Measurements from ENCODE around the gene YY1. TPM values are rescaled to one million over a fixed set of nuclear protein-coding genes. Genes with fewer than 3 reads are reported as not detected.
"Not testable (repeated sequence)": the region's sequence is repeated elsewhere in the genome, so short reads cannot be mapped to it uniquely, and the experiment has no call there.

Gene YY1
- total RNA-seq, 1 donor from 2014 or later: 43.0 TPM

GRCh38 chr14:100279133-100279532, 40.2 kb downstream of the YY1 start:
- Histone ChIP-seq H3K4me3 (no peak overlapping the region), H3K27me3 (no peaks in the 10 kb centered on the region), H3K9me3 (no peaks in the 10 kb centered on the region), H3K27ac (no peak overlapping the region), H3K36me3 (peaks cover 0 to 15% of the 10 kb centered on the region in 2 donors), H3K4me1 (peaks cover 19% of the 10 kb centered on the region)
- intact Hi-C loops (cut with DNase I): no loop called here
- TF ChIP-seq CTCF (IDR thresholded peaks at IDR 0.05) (no peak), POLR2AphosphoS5 (IDR thresholded peaks at IDR 0.05; ENCODE audit: insufficient read depth in 1 of 2, low read depth in 1 of 2) (no peak), POLR2A (IDR thresholded peaks at IDR 0.05) (no peak)
- no peak for DNase-seq (ENCODE audit: extremely low spot score in 2 of 2)

GRCh38 chr14:100279563-100279962, 40.6 kb downstream of the YY1 start:
- Histone ChIP-seq H3K9me3 (no peaks in the 10 kb centered on the region), H3K4me3 (no peak overlapping the region), H3K36me3 (peaks cover 0 to 15% of the 10 kb centered on the region in 2 donors), H3K27ac (no peak overlapping the region), H3K27me3 (no peaks in the 10 kb centered on the region), H3K4me1 (peaks cover 22% of the 10 kb centered on the region)
- TF ChIP-seq CTCF (IDR thresholded peaks at IDR 0.05) (no peak), POLR2A (IDR thresholded peaks at IDR 0.05) (no peak), POLR2AphosphoS5 (IDR thresholded peaks at IDR 0.05; ENCODE audit: insufficient read depth in 1 of 2, low read depth in 1 of 2) (no peak)
- intact Hi-C loops (cut with DNase I): no loop called here
- no peak for DNase-seq (ENCODE audit: extremely low spot score in 2 of 2)

- Histone ChIP-seq H3K4me3 (no peak overlapping the region), H3K4me1 (peaks cover 38% of the 10 kb centered on the region), H3K36me3 (peaks cover 0 to 11% of the 10 kb centered on the region in 2 donors), H3K27me3 (no peaks in the 10 kb centered on the region), H3K9me3 (no peaks in the 10 kb centered on the region), H3K27ac (no peak overlapping the region)
- intact Hi-C loops (cut with DNase I): no loop called here
- no peak for DNase-seq (ENCODE audit: extremely low spot score in 2 of 2)
- TF ChIP-seq CTCF (IDR thresholded peaks at IDR 0.05): no peak
- TF ChIP-seq POLR2AphosphoS5 (IDR thresholded peaks at IDR 0.05; ENCODE audit: insufficient read depth in 1 of 2, low read depth in 1 of 2): no peak
- TF ChIP-seq POLR2A (IDR thresholded peaks at IDR 0.05): no peak
Measured at GRCh38 chr14:100281286-100282082, 42.5 kb downstream of the YY1 start.

GRCh38 chr14:100282083-100282350, 43.1 kb downstream of the YY1 start:
- H3K9me3 ChIP-seq: no peaks in the 10 kb centered on the region
- no peaks in the 10 kb centered on the region for H3K27me3 ChIP-seq
- peaks cover 40% of the 10 kb centered on the region for H3K4me1 ChIP-seq
- H3K27ac ChIP-seq: no peak overlapping the region
- DNase-seq (ENCODE audit: extremely low spot score in 2 of 2): no peak
- H3K4me3 ChIP-seq: no peak overlapping the region
- peaks cover 0 to 6% of the 10 kb centered on the region in 2 donors for H3K36me3 ChIP-seq
- TF ChIP-seq POLR2AphosphoS5 (IDR thresholded peaks at IDR 0.05; ENCODE audit: insufficient read depth in 1 of 2, low read depth in 1 of 2) (no peak), CTCF (IDR thresholded peaks at IDR 0.05) (no peak), POLR2A (IDR thresholded peaks at IDR 0.05) (no peak)
- intact Hi-C loops (cut with DNase I): no loop called here

GRCh38 chr14:100282766-100283419, 43.9 kb downstream of the YY1 start:
- Histone ChIP-seq H3K27ac (no peak overlapping the region), H3K36me3 (no peaks in the 10 kb centered on the region), H3K4me3 (no peak overlapping the region), H3K4me1 (peaks cover 40% of the 10 kb centered on the region), H3K27me3 (no peaks in the 10 kb centered on the region), H3K9me3 (no peaks in the 10 kb centered on the region)
- TF ChIP-seq CTCF (IDR thresholded peaks at IDR 0.05): no peak
- no peak for TF ChIP-seq POLR2A (IDR thresholded peaks at IDR 0.05)
- TF ChIP-seq POLR2AphosphoS5 (IDR thresholded peaks at IDR 0.05; ENCODE audit: insufficient read depth in 1 of 2, low read depth in 1 of 2): no peak
- no peak for DNase-seq (ENCODE audit: extremely low spot score in 2 of 2)
- intact Hi-C loops (cut with DNase I): no loop called here

- intact Hi-C loops (cut with DNase I); H3K36me3 ChIP-seq; H3K4me3 ChIP-seq; H3K27me3 ChIP-seq; DNase-seq (ENCODE audit: extremely low spot score in 2 of 2); H3K9me3 ChIP-seq; H3K27ac ChIP-seq: not testable (repeated sequence)
- H3K4me1 ChIP-seq: peaks cover 40% of the 10 kb centered on the region
Measured at GRCh38 chr14:100283436-100283835, 44.5 kb downstream of the YY1 start.

Measured in vagina (tissue), 2 donors.